ENCODE measurements around the gene INPP4A.

INPP4A gene

GRCh38 chr2:98545591-98545990, 100.9 kb downstream of the INPP4A start:
- DNase-seq, result no peak

DNA sequence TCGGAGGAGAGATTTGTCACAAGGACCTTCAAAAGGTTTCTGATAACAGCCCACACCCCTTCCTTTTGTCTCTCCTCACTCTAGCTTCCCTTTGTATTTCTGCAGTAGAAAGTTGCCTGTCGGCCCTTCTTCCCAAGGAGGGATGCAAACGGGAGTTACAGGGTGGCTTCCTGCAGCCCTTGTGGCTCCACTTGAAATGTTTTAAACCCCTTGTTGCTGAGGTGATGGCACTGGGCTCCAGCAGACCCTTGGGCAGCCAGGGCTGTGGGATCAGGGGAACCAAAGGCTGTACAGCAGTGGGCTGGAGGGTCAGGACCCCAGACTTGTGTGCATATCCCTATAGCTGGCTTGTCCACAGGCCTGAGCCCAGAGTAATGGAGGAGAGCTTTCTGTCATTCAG, 101.5 kb downstream of the INPP4A start:
- DNase-seq, result no peak

GRCh38 chr2:98547092-98547790, 102.6 kb downstream of the INPP4A start:
- no peak for DNase-seq

- DNase-seq, result no peak
These were observed 104.5 kb downstream of the INPP4A start for GRCh38 chr2:98548920-98549818.

DNA sequence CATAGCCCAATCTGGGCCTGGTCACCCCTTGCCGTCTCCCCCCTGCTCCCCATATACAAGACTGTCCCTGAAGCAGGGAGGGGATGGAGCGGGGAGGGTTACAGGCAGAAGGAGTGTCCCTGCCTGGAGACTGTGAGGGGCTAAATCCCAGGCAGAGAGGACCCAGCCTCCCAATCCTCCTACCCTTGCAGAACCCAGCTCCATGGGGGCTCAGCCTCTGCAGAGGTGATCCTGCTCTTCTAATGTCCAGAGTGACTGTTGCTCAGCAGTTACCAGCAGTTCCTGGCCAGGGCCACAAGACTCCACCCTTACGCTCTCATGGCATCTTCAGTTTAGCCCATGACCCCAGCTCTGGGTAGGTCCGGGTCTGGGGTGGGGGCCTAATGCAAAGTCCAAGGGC, 105.5 kb downstream of the INPP4A start:
- DNase-seq, result no peak

DNA sequence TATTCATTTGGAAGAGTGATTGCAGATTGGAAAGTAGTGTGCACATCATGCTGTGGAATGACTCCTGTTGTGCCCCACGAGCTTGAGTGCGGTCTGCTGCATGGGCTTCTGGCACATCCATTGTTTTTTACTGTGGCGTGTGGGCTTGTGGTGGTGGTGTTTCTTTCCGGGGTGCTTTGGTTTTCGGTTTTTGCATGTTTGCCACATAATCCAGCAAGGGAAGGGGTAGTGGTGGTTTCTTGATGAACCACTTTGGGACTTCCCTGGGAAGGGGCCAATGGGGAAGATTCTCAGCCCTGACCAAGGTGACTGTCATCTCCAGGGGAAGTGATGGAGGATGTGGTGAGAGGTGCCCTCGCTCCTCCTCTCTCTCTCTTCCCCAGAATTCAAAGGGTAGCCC, 106.7 kb downstream of the INPP4A start:
- DNase-seq, result no peak

DNA sequence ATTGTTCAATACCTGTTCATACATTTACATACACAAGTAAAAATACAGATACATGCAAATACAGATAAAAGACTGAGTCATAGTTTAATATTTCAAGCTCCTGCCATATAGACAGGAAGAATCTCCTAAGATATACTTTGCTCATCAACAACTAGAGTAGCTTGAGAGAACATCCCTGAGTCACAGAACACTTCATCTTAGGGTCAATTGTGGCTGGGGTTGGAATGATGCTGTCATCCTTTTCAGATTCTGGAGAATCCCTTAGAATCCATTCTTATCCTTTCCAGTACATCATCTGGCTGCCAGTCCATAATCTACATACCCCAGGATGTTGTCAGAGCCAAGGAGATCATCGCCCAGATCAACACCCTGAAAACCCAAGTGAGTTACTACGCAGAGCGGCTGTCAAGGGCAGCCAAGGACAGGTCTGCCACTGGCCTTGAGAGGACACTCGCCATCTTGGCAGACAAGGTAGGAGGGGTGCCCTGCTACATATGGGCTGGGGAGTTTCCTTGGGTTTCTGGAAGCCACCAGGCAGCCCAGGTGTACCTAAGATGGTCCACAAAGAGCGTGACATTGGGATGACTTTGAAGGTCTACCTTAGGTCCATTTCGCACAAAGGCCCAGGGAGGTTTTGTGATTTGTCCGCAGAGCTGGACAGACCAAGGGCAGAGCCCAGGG, 108.0 kb downstream of the INPP4A start:
- DNase-seq, result no peak

- no peak for DNase-seq
These were observed 109.6 kb downstream of the INPP4A start for GRCh38 chr2:98554116-98554861.

- no peak for DNase-seq
These were observed 111.0 kb downstream of the INPP4A start for GRCh38 chr2:98555696-98556095.

DNA sequence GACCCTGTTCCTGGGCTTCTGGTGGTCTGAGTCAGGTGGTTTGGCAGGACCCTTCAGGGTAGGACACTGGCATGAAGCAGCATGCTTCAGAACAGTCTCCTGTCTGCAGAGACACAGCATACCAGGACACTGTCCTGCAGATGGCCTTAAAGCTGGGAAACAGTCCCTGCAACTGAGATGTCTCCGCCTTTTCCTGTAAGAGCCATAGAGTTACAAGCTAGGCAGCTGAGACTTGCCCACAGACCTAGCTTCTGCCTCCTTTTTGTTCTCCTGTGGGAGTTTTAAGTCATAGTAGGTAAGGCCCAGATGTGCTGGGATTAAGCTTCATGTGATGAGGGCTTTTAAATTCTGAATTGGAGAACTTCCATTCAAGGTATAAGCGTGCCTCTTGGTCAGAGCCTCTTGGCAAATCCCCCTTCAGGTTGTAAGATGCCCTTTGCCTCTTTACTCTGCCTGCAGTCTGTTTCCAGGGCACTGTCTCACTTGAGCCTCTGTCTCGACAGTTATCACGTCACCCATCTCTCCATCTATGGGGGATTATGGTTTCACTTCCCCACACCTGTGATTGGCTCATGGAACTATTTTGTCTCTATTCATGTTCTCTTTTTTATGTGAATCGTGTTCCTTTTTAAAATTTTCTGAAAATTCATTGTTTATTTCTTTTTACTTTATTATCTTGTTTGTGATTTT, 111.8 kb downstream of the INPP4A start:
- no peak for DNase-seq

DNA sequence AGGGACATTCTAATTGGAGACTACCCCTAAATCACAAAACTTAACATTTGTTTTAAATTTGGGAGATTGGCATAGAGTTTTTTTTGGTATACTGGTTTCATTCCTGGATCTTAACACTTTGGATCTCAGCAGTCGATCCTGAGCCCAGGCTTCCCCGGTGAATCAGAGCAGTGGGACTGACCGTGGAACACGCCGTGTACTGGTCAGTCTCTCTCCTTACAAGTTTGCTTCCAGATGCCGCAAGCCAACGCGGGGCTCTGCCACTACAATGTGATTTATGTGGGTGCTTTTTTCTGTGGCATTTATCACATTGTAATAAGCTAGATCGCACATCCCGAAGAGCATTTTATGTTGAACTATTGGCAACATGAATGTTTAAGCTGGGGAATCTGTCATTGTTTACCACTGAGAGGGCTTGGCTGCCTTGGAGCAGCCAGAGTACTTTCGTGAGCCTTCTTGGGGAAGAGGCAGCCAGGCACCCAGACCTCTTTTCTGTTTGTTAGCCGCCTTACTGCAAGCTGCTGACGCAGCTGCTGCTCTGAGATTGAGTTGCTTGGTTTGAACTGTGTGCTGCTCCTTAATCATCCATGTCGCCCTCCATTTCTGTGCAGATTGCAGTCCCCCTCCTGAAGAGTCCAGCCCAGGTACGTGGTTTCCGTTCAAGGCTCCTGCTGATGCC, 114.3 kb downstream of the INPP4A start:
- DNase-seq, result no peak

- no peak for DNase-seq
These were observed 114.9 kb downstream of the INPP4A start for GRCh38 chr2:98559581-98559980.

DNA sequence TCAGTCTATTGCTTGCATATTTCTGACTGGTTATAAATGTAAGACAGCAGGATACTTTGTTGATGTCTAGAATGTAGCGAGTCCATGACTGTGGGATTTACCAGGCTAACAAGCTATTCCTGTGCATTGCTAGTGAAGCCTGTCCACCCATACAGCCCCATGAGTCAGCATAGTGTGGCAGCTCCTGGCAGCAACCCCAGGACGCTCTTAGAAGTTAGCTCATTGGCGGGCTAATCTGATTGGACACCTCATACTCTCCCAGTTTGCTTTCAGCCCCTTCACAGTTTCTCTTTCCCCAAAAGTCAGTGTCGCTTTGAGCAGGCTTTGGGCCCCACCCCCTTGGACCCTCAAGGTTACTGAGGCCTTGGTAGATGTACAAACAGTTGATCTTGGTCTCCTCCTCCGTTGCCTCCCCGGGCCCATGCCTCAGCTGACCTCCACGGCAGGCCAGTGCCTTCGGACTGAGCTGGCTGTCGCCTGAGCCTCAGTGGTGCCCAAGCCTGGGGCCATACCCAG, 115.7 kb downstream of the INPP4A start:
- DNase-seq, result no peak

DNA sequence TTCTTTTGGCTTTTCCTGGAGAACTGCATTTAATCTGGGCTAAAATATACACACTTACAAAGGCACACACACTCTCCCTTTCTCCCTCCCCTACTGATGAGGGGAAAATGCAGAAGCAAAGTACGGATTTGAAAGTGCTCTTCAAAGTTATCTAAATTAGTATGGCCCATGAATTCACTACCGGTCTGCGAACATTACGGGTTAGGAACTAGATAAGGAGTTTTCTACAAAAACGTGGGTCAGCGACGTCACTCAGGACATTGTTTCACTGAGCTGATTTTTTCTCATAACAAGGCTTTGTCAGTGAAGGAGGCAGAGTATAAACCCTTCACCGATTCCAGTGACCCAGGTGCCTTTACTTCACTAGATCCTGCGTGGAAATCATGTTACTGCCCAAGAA, 116.4 kb downstream of the INPP4A start:
- no peak for DNase-seq

- no peak for DNase-seq
These were observed 117.4 kb downstream of the INPP4A start for GRCh38 chr2:98561902-98562695.

- no peak for DNase-seq
These were observed 118.7 kb downstream of the INPP4A start for GRCh38 chr2:98563394-98563793.

- DNase-seq, result no peak
These were observed 120.0 kb downstream of the INPP4A start for GRCh38 chr2:98564541-98565132.

DNA sequence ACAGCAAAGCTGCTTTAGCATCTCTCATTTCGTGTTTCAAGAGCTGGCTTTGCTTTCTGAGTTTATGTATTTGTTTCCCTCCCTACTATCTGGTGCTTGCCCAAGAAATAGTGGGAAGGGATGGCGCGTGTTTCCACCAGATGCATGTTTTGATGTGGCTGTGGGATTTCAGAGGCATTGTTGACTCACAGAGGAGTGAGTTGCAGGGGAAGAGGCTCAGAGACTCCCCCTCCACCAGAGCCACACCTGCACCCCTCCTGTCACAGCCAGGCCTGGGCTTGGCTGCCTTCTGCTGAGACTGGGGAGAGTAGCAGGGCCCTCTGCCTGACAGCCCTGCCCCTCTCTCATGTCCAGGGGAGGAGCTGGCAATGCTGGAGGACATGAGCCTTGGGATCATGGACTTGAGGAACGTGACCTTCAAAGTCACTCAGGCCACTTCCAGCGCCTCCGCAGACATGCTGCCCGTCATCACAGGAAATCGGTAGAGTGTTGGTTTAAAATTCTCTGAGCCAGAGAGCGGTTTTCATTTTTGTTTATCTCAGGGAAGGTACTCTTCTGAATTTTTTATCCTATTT, 120.7 kb downstream of the INPP4A start:
- DNase-seq, result no peak

DNA sequence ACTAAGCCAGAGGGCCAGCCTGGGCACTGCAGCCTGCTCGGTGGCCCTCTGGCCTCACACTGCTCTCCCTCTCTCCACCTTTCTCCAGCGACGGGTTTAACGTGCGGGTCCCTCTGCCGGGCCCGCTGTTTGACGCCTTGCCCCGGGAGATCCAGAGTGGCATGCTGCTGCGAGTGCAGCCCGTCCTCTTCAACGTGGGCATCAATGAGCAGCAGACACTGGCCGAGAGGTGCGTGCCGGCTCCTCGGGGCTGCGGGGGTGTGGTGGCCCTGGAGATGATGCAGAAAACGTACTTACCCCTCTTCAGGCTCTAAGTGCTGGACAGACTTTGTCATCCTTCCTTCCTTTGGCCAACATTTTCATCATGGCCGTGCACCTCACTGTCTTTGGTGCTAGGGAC, 121.3 kb downstream of the INPP4A start:
- DNase-seq, result no peak
